Suprapubic skin (tissue), 4 donors: ENCODE data around the gene MFSD1.

Source experiments
- POLR2A ChIP-seq, 2 donors: fragments of 450-650 bp; IDR thresholded peaks; one replicate each; pipeline ENCODE4 v1.6.1; 2017; ENCODE audit warnings: antibody characterized with exemption in 2 of 2, mild to moderate bottlenecking in 2 of 2, moderate library complexity in 2 of 2
- POLR2AphosphoS5 ChIP-seq, 3 donors: sonication (generic); formaldehyde crosslinking; IDR thresholded peaks; one replicate each; pipeline ENCODE4 v1.6.1; 2017; ENCODE audit warnings: antibody characterized with exemption in 3 of 3
- TF ChIP-seq, protein P1 (sequence below), 2 donors: fragments of 200-600 bp in 1 of 2; fragments of 450-650 bp in 1 of 2; sonication (generic) in 1 of 2; IDR thresholded peaks; one replicate each; pipeline ENCODE4 v1.5.1; 2016 to 2019; ENCODE audit warnings: antibody characterized with exemption in 2 of 2, mild to moderate bottlenecking in 1 of 2, moderate library complexity in 1 of 2

GRCh38 chr3:158810823-158811724 is 9.2 kb downstream of the MFSD1 start:
- TF ChIP-seq, protein P1, sequence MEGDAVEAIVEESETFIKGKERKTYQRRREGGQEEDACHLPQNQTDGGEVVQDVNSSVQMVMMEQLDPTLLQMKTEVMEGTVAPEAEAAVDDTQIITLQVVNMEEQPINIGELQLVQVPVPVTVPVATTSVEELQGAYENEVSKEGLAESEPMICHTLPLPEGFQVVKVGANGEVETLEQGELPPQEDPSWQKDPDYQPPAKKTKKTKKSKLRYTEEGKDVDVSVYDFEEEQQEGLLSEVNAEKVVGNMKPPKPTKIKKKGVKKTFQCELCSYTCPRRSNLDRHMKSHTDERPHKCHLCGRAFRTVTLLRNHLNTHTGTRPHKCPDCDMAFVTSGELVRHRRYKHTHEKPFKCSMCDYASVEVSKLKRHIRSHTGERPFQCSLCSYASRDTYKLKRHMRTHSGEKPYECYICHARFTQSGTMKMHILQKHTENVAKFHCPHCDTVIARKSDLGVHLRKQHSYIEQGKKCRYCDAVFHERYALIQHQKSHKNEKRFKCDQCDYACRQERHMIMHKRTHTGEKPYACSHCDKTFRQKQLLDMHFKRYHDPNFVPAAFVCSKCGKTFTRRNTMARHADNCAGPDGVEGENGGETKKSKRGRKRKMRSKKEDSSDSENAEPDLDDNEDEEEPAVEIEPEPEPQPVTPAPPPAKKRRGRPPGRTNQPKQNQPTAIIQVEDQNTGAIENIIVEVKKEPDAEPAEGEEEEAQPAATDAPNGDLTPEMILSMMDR (IDR thresholded peaks at IDR 0.05) = no peak
- TF ChIP-seq POLR2A (IDR thresholded peaks at IDR 0.05) = no peak
- no peak for TF ChIP-seq POLR2AphosphoS5 (IDR thresholded peaks at IDR 0.05)
